GM23248 (cell line): ENCODE results near the gene HIP1. TPM values are rescaled to one million over a fixed set of nuclear protein-coding genes. Genes with fewer than 3 reads are reported as not detected.
"Not testable (repeated sequence)": the region's sequence is repeated elsewhere in the genome, so short reads cannot be mapped to it uniquely, and the experiment has no call there.

Source experiments
- DNase-seq: peaks from one replicate; pipeline ENCODE4 v3.0.0-alpha.2; 2015
- H2AFZ ChIP-seq: fragments of 200-600 bp; sonication (generic); 2 replicates; pipeline ENCODE4 v1.6.1; 2016; ENCODE audit warnings: antibody characterized with exemption
- H3F3A ChIP-seq: fragments of 200-600 bp; sonication (generic); 2 replicates; pipeline ENCODE4 v1.6.1; 2016; ENCODE audit warnings: mild to moderate bottlenecking, antibody characterized with exemption, mixed run types; ENCODE audit not compliant: insufficient read depth
- H3K27ac ChIP-seq: fragments of 200-600 bp; sonication (generic); 2 replicates; pipeline ENCODE4 v1.5.1; 2016; ENCODE audit warnings: mild to moderate bottlenecking
- H3K27me3 ChIP-seq: fragments of 200-600 bp; sonication (generic); replicated peaks from 2 replicates; pipeline ENCODE4 v1.6.1; 2016; ENCODE audit warnings: mild to moderate bottlenecking; ENCODE audit not compliant: insufficient read depth
- H3K36me3 ChIP-seq: fragments of 200-600 bp; sonication (generic); 2 replicates; pipeline ENCODE4 v1.6.1; 2016; ENCODE audit warnings: low read depth, mild to moderate bottlenecking
- H3K4me1 ChIP-seq: fragments of 200-600 bp; sonication (generic); 2 replicates; pipeline ENCODE4 v1.6.1; 2016; ENCODE audit warnings: mild to moderate bottlenecking; ENCODE audit not compliant: insufficient read depth
- H3K4me2 ChIP-seq: fragments of 200-600 bp; sonication (generic); one replicate; pipeline ENCODE4 v1.6.1; 2016; ENCODE audit warnings: mild to moderate bottlenecking; ENCODE audit not compliant: unreplicated experiment
- H3K4me3 ChIP-seq: fragments of 200-600 bp; sonication (generic); 2 replicates; pipeline ENCODE4 v1.5.1; 2016; ENCODE audit warnings: mild to moderate bottlenecking
- H3K79me2 ChIP-seq: fragments of 200-600 bp; sonication (generic); 2 replicates; pipeline ENCODE4 v1.6.1; 2016; ENCODE audit warnings: mild to moderate bottlenecking; ENCODE audit not compliant: insufficient read depth
- H3K9ac ChIP-seq: fragments of 200-600 bp; sonication (generic); 2 replicates; pipeline ENCODE4 v1.6.1; 2016; ENCODE audit warnings: mild to moderate bottlenecking
- H3K9me2 ChIP-seq: fragments of 200-600 bp; sonication (generic); 2 replicates; pipeline ENCODE4 v1.6.1; 2016; ENCODE audit warnings: mixed run types, mild to moderate bottlenecking, moderate library complexity; ENCODE audit not compliant: insufficient read depth
- H3K9me3 ChIP-seq: fragments of 200-600 bp; sonication (generic); one replicate; pipeline ENCODE4 v1.6.1; 2017; ENCODE audit warnings: low read depth
- H4K20me1 ChIP-seq: fragments of 200-600 bp; sonication (generic); 2 replicates; pipeline ENCODE4 v1.6.0; 2016; ENCODE audit not compliant: insufficient read depth
- EZH2 ChIP-seq: fragments of 200-600 bp; sonication (generic); IDR thresholded peaks from 2 replicates; pipeline ENCODE4 v1.6.1; 2018; ENCODE audit warnings: antibody characterized with exemption, mild to moderate bottlenecking; ENCODE audit not compliant: insufficient read depth, poor library complexity, severe bottlenecking
- EZH2phosphoT487 ChIP-seq: fragments of 200-600 bp; sonication (generic); IDR thresholded peaks from 2 replicates; pipeline ENCODE4 v1.6.1; 2018; ENCODE audit warnings: antibody characterized with exemption, moderate library complexity, mild to moderate bottlenecking, low read depth; ENCODE audit not compliant: insufficient read depth
- WGBS, 2 experiments: methylation state at CpG; one replicate each; pipeline ENCODE4 v1.1.6; 2015 to 2017; ENCODE audit warnings: low lambda C conversion rate in 2 of 2, low coverage in 1 of 2; ENCODE audit errors: missing lambda C conversion rate in 2 of 2; 5-methylcytosine and 5-hydroxymethylcytosine counted together
- in situ Hi-C: fragments of 300-500 bp; cut with MboI; formaldehyde crosslinking; loops from 2 replicates; pipeline ENCODE4 v1.15.0; 2020
- polyA plus RNA-seq: library from polyadenylated mRNA; unstranded; fragments of >200 nt; fragmentation: Nextera tagmentation; extraction: Ambion mirVana; gene quantifications from 2 replicates; pipeline ENCODE4 v1.2.1, GENCODE V29; 2016
- total RNA-seq: library from RNA; depleted of rRNA; stranded (reverse); fragments of >200 nt; shearing (Covaris generic); gene quantifications from 2 replicates; pipeline ENCODE4 v1.2.3, GENCODE V29; 2014

The HIP1 gene
- total and polyA plus RNA-seq, 2 experiments from 2014 or later = 6.1 to 13.6 TPM

GRCh38 chr7:75613351-75613750, 125.4 kb downstream of the HIP1 start:
- Histone ChIP-seq H3K27ac (no peak overlapping the region), H3K4me3 (no peak overlapping the region), H3K36me3 (no peaks in the 10 kb centered on the region), H2AFZ (no peak overlapping the region), H3F3A (no peaks in the 10 kb centered on the region; the same call in 1 of the 2 replicates), H3K79me2 (no peaks in the 10 kb centered on the region), H4K20me1 (no peaks in the 10 kb centered on the region), H3K9ac (no peak overlapping the region), H3K9me2 (no peaks in the 10 kb centered on the region), H3K27me3 (no peaks in the 10 kb centered on the region), H3K4me1 (no peaks in the 10 kb centered on the region), H3K9me3 (no peaks in the 10 kb centered on the region), H3K4me2 (no peak overlapping the region)
- DNase-seq = no peak
- TF ChIP-seq EZH2phosphoT487 = no peak
- no peak for TF ChIP-seq EZH2
- in situ Hi-C loops = no loop called here
- 95 to 97% methylated on average over 4 of the region's 4 CpGs for WGBS, 2 experiments

DNA sequence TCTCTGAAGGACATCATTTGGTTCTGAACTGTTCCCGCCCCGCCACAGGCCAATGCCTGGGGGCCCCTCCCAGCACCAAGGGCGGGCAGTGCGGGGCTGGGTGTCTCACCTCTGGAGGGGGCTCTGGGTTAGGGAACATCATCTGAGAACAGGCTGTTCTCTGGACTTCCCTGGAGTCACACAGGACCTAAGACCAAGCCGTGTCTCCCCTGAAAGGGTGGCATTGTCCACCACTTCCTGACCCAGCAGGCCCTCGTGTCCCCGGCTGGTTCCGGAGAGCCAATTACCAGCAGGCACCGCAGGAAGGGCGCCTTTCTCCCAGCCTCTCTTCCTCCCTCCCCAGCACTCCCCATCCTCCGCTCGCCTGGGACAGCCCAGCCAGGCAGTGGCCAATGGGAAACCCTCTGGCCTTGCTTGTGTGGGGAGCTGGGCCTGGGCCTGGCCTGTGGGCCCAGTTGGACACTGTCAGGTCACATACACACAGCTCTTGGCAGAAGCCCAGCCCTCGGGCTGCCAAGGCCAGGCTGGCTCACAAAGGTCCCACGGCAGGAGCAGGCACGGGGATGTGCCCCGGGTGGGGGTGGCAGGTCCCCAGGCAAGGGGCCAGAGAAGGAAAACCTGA, 127.1 kb downstream of the HIP1 start:
- Histone ChIP-seq H3K27ac (no peak overlapping the region), H3K4me1 (no peaks in the 10 kb centered on the region), H3K9ac (no peak overlapping the region), H3K79me2 (no peaks in the 10 kb centered on the region), H3K9me3 (no peaks in the 10 kb centered on the region), H2AFZ (no peak overlapping the region), H3K9me2 (no peaks in the 10 kb centered on the region), H3K36me3 (no peaks in the 10 kb centered on the region), H3K4me2 (no peak overlapping the region), H3F3A (no peaks in the 10 kb centered on the region; the same call in 1 of the 2 replicates), H3K4me3 (no peak overlapping the region), H3K27me3 (no peaks in the 10 kb centered on the region), H4K20me1 (no peaks in the 10 kb centered on the region)
- 83 to 90% methylated on average over 13 to 16 of the region's 16 CpGs for WGBS, 2 experiments
- in situ Hi-C loops = no loop called here
- no peak for TF ChIP-seq EZH2
- TF ChIP-seq EZH2phosphoT487 = no peak
- DNase-seq = no peak

GRCh38 chr7:75609416-75609815, 129.3 kb downstream of the HIP1 start:
- H3K4me2 ChIP-seq, H3K79me2 ChIP-seq, H3F3A ChIP-seq, H3K9me2 ChIP-seq, H2AFZ ChIP-seq, H3K4me3 ChIP-seq, H3K36me3 ChIP-seq, H3K9ac ChIP-seq, in situ Hi-C loops, DNase-seq, H3K27ac ChIP-seq, H3K4me1 ChIP-seq, H4K20me1 ChIP-seq, H3K27me3 ChIP-seq, H3K9me3 ChIP-seq: not testable (repeated sequence)
- 87 to 88% methylated on average over 11 of the region's 11 CpGs for WGBS, 2 experiments

GRCh38 chr7:75608451-75609122, 130.2 kb downstream of the HIP1 start:
- H3K4me2 ChIP-seq = no peak overlapping the region
- H3F3A ChIP-seq = no peaks in the 10 kb centered on the region; the same call in 1 of the 2 replicates
- no peaks in the 10 kb centered on the region for H3K4me1 ChIP-seq
- no peaks in the 10 kb centered on the region for H3K9me2 ChIP-seq
- H3K79me2 ChIP-seq = no peaks in the 10 kb centered on the region
- H3K27ac ChIP-seq = no peak overlapping the region
- no peak for DNase-seq
- no peak for TF ChIP-seq EZH2phosphoT487
- no peak for TF ChIP-seq EZH2
- no peaks in the 10 kb centered on the region for H3K9me3 ChIP-seq
- no peaks in the 10 kb centered on the region for H3K27me3 ChIP-seq
- in situ Hi-C loops = no loop called here
- H4K20me1 ChIP-seq = no peaks in the 10 kb centered on the region
- no peak overlapping the region for H3K4me3 ChIP-seq
- H2AFZ ChIP-seq = no peak overlapping the region
- 70 to 79% methylated on average over 8 of the region's 8 CpGs for WGBS, 2 experiments
- no peak overlapping the region for H3K9ac ChIP-seq
- no peaks in the 10 kb centered on the region for H3K36me3 ChIP-seq
